ENCODE results near the gene OSBPL3. TPM values are rescaled to one million over a fixed set of nuclear protein-coding genes. Genes with fewer than 3 reads are reported as not detected.

Gene OSBPL3
- total RNA-seq, 1 experiment from 2014 or later, result 36.8 TPM

- TF ChIP-seq, protein P1, sequence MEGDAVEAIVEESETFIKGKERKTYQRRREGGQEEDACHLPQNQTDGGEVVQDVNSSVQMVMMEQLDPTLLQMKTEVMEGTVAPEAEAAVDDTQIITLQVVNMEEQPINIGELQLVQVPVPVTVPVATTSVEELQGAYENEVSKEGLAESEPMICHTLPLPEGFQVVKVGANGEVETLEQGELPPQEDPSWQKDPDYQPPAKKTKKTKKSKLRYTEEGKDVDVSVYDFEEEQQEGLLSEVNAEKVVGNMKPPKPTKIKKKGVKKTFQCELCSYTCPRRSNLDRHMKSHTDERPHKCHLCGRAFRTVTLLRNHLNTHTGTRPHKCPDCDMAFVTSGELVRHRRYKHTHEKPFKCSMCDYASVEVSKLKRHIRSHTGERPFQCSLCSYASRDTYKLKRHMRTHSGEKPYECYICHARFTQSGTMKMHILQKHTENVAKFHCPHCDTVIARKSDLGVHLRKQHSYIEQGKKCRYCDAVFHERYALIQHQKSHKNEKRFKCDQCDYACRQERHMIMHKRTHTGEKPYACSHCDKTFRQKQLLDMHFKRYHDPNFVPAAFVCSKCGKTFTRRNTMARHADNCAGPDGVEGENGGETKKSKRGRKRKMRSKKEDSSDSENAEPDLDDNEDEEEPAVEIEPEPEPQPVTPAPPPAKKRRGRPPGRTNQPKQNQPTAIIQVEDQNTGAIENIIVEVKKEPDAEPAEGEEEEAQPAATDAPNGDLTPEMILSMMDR (IDR thresholded peaks at IDR 0.05 in 2 of 3, conservative IDR thresholded peaks at IDR 0.05 in 1 of 3; ENCODE audit: borderline replicate concordance in 1 of 3, insufficient read depth in 1 of 3, low read depth in 2 of 3, low read length in 2 of 3), result no peak
- TF ChIP-seq FOSL1 (IDR thresholded peaks at IDR 0.05; ENCODE audit: low read depth), result no peak
These were observed 69.3 kb downstream of the OSBPL3 start (continued) for GRCh38 chr7:24910551-24911212.

- POLR2A ChIA-PET, result no interaction called here
- TF ChIP-seq POLR2AphosphoS5 (IDR thresholded peaks at IDR 0.05; ENCODE audit: low read depth, low read length) (no peak), EZH2phosphoT487 (IDR thresholded peaks at IDR 0.05; ENCODE audit: borderline replicate concordance) (no peak), YY1 (IDR thresholded peaks at IDR 0.05; ENCODE audit: extremely low read depth, insufficient replicate concordance, low read depth, low read length) (no peak), SP1 (IDR thresholded peaks at IDR 0.05; ENCODE audit: low read depth) (no peak), ZFX (IDR thresholded peaks at IDR 0.05) (no peak), TCF7L2 (IDR thresholded peaks at IDR 0.05; ENCODE audit: borderline replicate concordance, extremely low read depth, insufficient read depth, insufficient read length) (no peak)
- H3K4me3 ChIP-seq (replicated peaks in 1 of 2; ENCODE audit: low read depth in 1 of 2, low read length in 2 of 2), result peak overlapping the region in 1 of 2 experiments; percentile 45; a peak in 1 of 4 replicates
- intact Hi-C loops (cut with micrococcal nuclease), result loop anchor here (5.0 kb wide), 2 partner anchors 64 to 86 kb away; no protein-coding TSS in a partner anchor
- DNase-seq (ENCODE audit: low read depth, low spot score) (no peak), ATAC-seq (no peak)
- BruUV-seq (replicated peaks), result no TSS peak
- no peaks in the 10 kb centered on the region for H3K9me3 ChIP-seq (ENCODE audit: control insufficient read depth in 1 of 2, insufficient read depth in 1 of 2, low read depth in 1 of 2, low read length in 2 of 2)
- H4K20me1 ChIP-seq (ENCODE audit: insufficient read depth), result no peaks in the 10 kb centered on the region
- peaks cover 98% of the 10 kb centered on the region for H3K79me2 ChIP-seq (ENCODE audit: insufficient read depth, low read length)
- H3K4me2 ChIP-seq (ENCODE audit: low read length), result peak overlapping the region; percentile 71
- 0 out of 2 replicates have a peak overlapping the region, but pooled peaks have one; percentile 58 for H3K9ac ChIP-seq (ENCODE audit: low read length)
- no peaks in the 10 kb centered on the region for H3K9me2 ChIP-seq (ENCODE audit: insufficient read depth)
- CTCF ChIA-PET, result no interaction called here
- peak overlapping the region; percentile 90 for H3K27ac ChIP-seq (ENCODE audit: low read depth, low read length)
- RAD21 ChIA-PET (ENCODE audit: low non-redundant PET in 1 of 2, low total read pairs in 2 of 2, uncharacterized antibody in 2 of 2, unreplicated experiment in 2 of 2), result no interaction called here
- H3K4me1 ChIP-seq (ENCODE audit: control insufficient read depth in 1 of 2, insufficient read depth in 2 of 2, low read length in 2 of 2), result peaks cover 65 to 93% of the 10 kb centered on the region in 2 experiments
- H3K27me3 ChIP-seq (ENCODE audit: insufficient read depth, low read length), result no peaks in the 10 kb centered on the region
- no peak overlapping the region for H2AFZ ChIP-seq (ENCODE audit: low read depth, low read length, poor library complexity, severe bottlenecking)
- no peaks in the 10 kb centered on the region for H3K36me3 ChIP-seq (ENCODE audit: control insufficient read depth in 1 of 2, insufficient read depth in 2 of 2, low read length in 2 of 2)
These were observed 71.3 kb downstream of the OSBPL3 start for GRCh38 chr7:24908727-24909126.

All from HCT116 (cell line).